Right cardiac atrium (tissue), 5 donors: Measurements from ENCODE around the gene ZC3H12D. TPM values are rescaled to one million over a fixed set of nuclear protein-coding genes. Genes with fewer than 3 reads are reported as not detected.
"Not testable (repeated sequence)": the region's sequence is repeated elsewhere in the genome, so short reads cannot be mapped to it uniquely, and the experiment has no call there.

Experiments used
- ATAC-seq, 2 donors: fragments of 200-7000 bp; cut with Tn5 transposase; one replicate each; pipeline versions ENCODE4 v1.8.0 to v1.9.1; 2020; ENCODE audit warnings: moderate library complexity in 2 of 2, mild to moderate bottlenecking in 1 of 2
- DNase-seq, 3 donors: peaks; one replicate each; pipeline ENCODE4 v3.0.0-alpha.2; 2020
- H3K27ac ChIP-seq: one replicate; pipeline ENCODE4 v1.5.1; 2013; ENCODE audit warnings: mild to moderate bottlenecking, low read length, control low read depth, moderate library complexity
- H3K27me3 ChIP-seq: one replicate; pipeline ENCODE4 v1.6.1; 2013; ENCODE audit not compliant: control insufficient read depth, insufficient read depth
- H3K4me1 ChIP-seq: one replicate; pipeline ENCODE4 v1.6.1; 2013; ENCODE audit warnings: low read length; ENCODE audit not compliant: control insufficient read depth, insufficient read depth
- H3K4me3 ChIP-seq: one replicate; pipeline ENCODE4 v1.5.1; 2013; ENCODE audit warnings: low read length, control low read depth
- H3K9me3 ChIP-seq: one replicate; pipeline ENCODE4 v1.6.1; 2013; ENCODE audit warnings: low read length; ENCODE audit not compliant: control insufficient read depth
- WGBS: extraction: QIAGEN DNeasy Blood & Tissue Kit; methylation state at CpG from one replicate; pipeline ENCODE4 v1.1.7; 2013; 5-methylcytosine and 5-hydroxymethylcytosine counted together
- intact Hi-C, 4 donors: fragments of 100-400 bp; cut with DNase I; formaldehyde crosslinking; loops; one replicate each; pipeline versions ENCODE4 v1.11.0 to v1.14.0; 2022 to 2023
- polyA plus RNA-seq: library from polyadenylated mRNA; stranded (reverse); fragments of 200-250 nt; gene quantifications from one replicate; pipeline ENCODE4 v1.2.3, GENCODE V29; 2013
- total RNA-seq, 4 donors: library from RNA; stranded (reverse); fragmentation: NEBNext Ultra II Directional; extraction: Animal tissue kit (Norgen Biotek cat#: 25700); gene quantifications; one replicate each; pipeline ENCODE4 v1.2.1, GENCODE V29; 2021
- donor health status: healthy with polysubstance abuse.
- donor health status: DM: no; HTN: yes; CAD: no.
- donor health status: DM: no; HTN: no; CAD: no.
- donor health status: DM: no; HTN: yes; CAD: no; lungs with severe emphysema.
- donor health status: DM: yes; HTN: yes; CAD: no.

ZC3H12D gene
- total and polyA plus RNA-seq, 5 donors, result 0.34 to 1.1 (median 0.56) TPM

DNA sequence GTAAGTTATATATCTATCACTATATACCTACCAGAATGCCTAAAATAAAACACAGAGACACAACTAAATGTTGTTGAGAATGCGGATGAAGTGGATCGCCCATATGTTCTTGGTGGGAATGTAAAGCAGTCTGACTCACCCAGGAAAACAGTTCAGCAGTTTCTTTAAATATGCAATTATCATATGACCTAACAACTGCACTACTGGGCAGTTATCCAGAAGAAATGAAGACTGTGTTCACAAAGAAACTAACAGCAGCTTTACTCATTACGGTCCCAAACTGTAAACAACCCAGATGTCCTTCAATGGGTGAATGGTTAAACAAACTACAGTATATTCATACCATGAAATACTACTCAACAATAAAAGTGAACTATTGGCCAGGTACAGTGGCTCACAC is 14.3 kb upstream of the ZC3H12D start:
- intact Hi-C loops, result no loop called here
- Histone ChIP-seq H3K4me3 (no peak overlapping the region), H3K27ac (no peak overlapping the region), H3K9me3 (no peaks in the 10 kb centered on the region), H3K27me3 (no peaks in the 10 kb centered on the region), H3K4me1 (no peaks in the 10 kb centered on the region)
- 59% methylated on average over 3 of the region's 3 CpGs for WGBS
- DNase-seq (no peak), ATAC-seq (peak in 1 of 2 donors; percentile 38)

GRCh38 chr6:149497365-149497764 is 12.6 kb upstream of the ZC3H12D start:
- intact Hi-C loops, result no loop called here
- ATAC-seq (no peak), DNase-seq (no peak)
- Histone ChIP-seq H3K4me1 (no peaks in the 10 kb centered on the region), H3K27ac (no peak overlapping the region), H3K4me3 (no peak overlapping the region), H3K9me3 (no peaks in the 10 kb centered on the region), H3K27me3 (no peaks in the 10 kb centered on the region)
- 96% methylated on average over 2 of the region's 2 CpGs for WGBS

DNA sequence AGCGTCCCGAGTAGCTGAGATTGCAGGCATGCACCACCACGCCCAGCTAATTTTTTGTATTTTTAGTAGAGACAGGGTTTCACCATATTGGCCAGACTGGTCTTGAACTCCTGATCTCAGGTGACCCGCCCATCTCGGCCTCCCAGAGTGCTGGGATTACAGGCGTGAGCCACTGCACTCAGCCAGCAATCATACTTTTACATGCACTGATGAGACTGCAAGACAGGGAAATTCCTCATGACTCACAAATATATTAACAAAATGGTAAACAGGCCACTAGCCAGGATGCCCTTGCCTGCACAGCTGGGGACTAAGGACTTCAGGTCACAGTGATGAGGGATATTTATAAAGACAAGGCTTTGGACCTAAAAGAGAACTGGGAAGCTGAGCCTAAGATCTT is 11.8 kb upstream of the ZC3H12D start:
- H3K27ac ChIP-seq, H3K4me3 ChIP-seq, DNase-seq, H3K9me3 ChIP-seq, H3K27me3 ChIP-seq, ATAC-seq, H3K4me1 ChIP-seq, intact Hi-C loops: not testable (repeated sequence)
- WGBS, result 96% methylated on average over 6 of the region's 6 CpGs

DNA sequence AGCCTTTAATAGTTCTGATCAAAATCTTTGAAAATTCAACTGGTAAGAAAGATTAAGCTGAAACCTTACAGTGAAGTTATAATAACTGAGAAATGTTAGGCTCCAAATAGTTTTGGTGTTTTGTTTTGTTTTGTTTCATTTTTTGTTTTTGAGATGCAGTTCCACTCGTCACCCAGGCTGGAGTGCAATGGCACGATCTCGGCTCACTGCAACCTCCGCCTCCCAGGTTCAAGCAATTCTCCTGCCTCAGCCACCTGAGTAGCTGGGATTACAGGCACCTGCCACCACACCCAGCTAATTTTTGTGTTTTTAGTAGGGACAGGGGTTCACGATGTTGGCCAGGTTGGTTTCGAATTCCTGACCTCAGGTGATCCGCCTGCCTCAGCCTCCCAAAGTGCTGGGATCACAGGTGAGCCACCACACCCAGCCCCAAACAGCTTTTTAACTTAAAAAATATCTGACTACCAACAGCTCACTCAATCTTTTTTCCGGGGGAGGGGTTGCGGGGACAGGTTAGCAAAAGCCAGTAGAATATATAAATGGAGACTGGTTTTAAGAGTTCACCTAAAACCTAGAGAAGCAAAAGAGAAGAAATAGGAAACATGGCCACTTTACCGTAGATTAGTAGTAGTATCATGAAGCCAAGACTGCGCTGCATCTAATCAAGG is 10.7 kb upstream of the ZC3H12D start:
- ATAC-seq, DNase-seq, H3K9me3 ChIP-seq, H3K4me3 ChIP-seq, H3K4me1 ChIP-seq, intact Hi-C loops, H3K27me3 ChIP-seq, H3K27ac ChIP-seq: not testable (repeated sequence)
- 79% methylated on average over 11 of the region's 11 CpGs for WGBS

DNA sequence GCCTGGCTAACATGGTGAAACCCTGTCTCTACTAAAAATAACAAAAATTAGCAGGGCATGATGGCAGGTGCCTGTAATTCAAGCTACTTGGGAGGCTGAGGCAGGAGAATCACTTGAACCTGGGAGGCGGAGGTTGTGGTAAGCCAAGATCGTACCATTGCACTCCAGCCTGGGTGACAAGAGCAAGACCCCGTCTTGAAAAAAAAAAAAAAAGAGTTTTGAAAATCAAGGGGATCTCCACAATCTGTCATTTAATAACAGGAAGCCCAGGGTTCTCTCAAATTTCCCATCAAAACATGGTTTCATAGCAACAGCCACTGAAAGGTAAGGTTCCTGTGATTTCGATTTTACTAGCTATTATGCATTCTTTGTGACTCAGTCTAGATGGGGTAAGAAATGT is 10.0 kb upstream of the ZC3H12D start:
- H3K4me1 ChIP-seq, DNase-seq, H3K27ac ChIP-seq, H3K9me3 ChIP-seq, H3K27me3 ChIP-seq, H3K4me3 ChIP-seq, ATAC-seq, intact Hi-C loops: not testable (repeated sequence)
- WGBS, result 89% methylated on average over 4 of the region's 4 CpGs

GRCh38 chr6:149493761-149494320 is 9.0 kb upstream of the ZC3H12D start:
- no peaks in the 10 kb centered on the region for H3K9me3 ChIP-seq
- no peak overlapping the region for H3K27ac ChIP-seq
- intact Hi-C loops, result no loop called here
- no peaks in the 10 kb centered on the region for H3K4me1 ChIP-seq
- no peak for ATAC-seq
- no peaks in the 10 kb centered on the region for H3K27me3 ChIP-seq
- WGBS, result 91% methylated on average over 7 of the region's 7 CpGs
- H3K4me3 ChIP-seq, result no peak overlapping the region
- DNase-seq, result no peak

DNA sequence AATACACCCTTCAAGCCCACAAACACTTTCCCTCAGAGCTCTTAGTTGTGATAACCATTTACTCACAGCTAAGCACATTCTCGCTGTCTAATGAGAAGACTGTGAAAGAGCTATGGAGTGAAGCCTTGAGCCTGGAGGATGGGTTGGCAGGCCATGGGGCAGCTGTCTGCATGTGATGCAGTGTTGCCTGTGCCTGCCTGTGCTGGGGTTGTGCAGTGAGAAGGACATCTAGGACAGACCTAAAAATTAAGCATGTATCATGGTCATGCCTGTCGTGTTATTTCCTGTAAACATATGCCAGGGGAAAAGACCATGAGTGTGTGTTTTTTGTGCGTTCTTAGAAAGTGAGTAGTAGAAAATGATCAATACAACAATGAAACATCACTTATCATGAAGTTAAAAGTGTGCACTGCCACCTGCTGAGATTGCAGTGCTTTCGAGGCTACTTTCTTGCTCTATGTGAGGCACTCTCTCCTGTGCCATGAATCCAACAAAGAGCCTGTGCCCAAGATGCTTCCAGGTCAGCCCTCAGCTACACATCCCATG is 8.1 kb upstream of the ZC3H12D start:
- WGBS, result 93% methylated on average over 4 of the region's 4 CpGs
- ATAC-seq (no peak), DNase-seq (no peak)
- no peaks in the 10 kb centered on the region for H3K27me3 ChIP-seq
- no peak overlapping the region for H3K4me3 ChIP-seq
- intact Hi-C loops, result no loop called here
- H3K27ac ChIP-seq, result no peak overlapping the region
- no peaks in the 10 kb centered on the region for H3K9me3 ChIP-seq
- no peaks in the 10 kb centered on the region for H3K4me1 ChIP-seq

GRCh38 chr6:149489967-149490366 is 5.2 kb upstream of the ZC3H12D start:
- no peaks in the 10 kb centered on the region for H3K27me3 ChIP-seq
- H3K9me3 ChIP-seq, result no peaks in the 10 kb centered on the region
- no peak overlapping the region for H3K27ac ChIP-seq
- peaks cover 3% of the 10 kb centered on the region for H3K4me1 ChIP-seq
- no peak overlapping the region for H3K4me3 ChIP-seq
- intact Hi-C loops, result no loop called here
- no peak for ATAC-seq
- 94% methylated on average over 4 of the region's 4 CpGs for WGBS
- no peak for DNase-seq

- H3K9me3 ChIP-seq, result no peaks in the 10 kb centered on the region
- WGBS, result 49% methylated on average over 3 of the region's 3 CpGs
- no peak overlapping the region for H3K4me3 ChIP-seq
- H3K4me1 ChIP-seq, result peaks cover 3% of the 10 kb centered on the region
- no peak overlapping the region for H3K27ac ChIP-seq
- intact Hi-C loops, result no loop called here
- DNase-seq (no peak), ATAC-seq (no peak)
- H3K27me3 ChIP-seq, result no peaks in the 10 kb centered on the region
Measured at GRCh38 chr6:149488815-149489214, 4.0 kb upstream of the ZC3H12D start.

- WGBS, result 92% methylated on average over 4 of the region's 4 CpGs
- Histone ChIP-seq H3K4me1 (peaks cover 5% of the 10 kb centered on the region), H3K4me3 (no peak overlapping the region), H3K9me3 (no peaks in the 10 kb centered on the region), H3K27ac (no peak overlapping the region), H3K27me3 (no peaks in the 10 kb centered on the region)
- DNase-seq (no peak), ATAC-seq (no peak)
- intact Hi-C loops, result no loop called here
Measured at GRCh38 chr6:149487316-149487715, 2.5 kb upstream of the ZC3H12D start.

GRCh38 chr6:149483849-149484655 is 762 bp downstream of the ZC3H12D start:
- intact Hi-C loops, result no loop called here
- H3K27ac ChIP-seq, result peak overlapping the region; percentile 47
- H3K4me3 ChIP-seq, result no peak overlapping the region
- no peaks in the 10 kb centered on the region for H3K27me3 ChIP-seq
- H3K4me1 ChIP-seq, result peaks cover 5% of the 10 kb centered on the region
- 87% methylated on average over 11 of the region's 11 CpGs for WGBS
- DNase-seq (no peak), ATAC-seq (no peak)
- H3K9me3 ChIP-seq, result no peaks in the 10 kb centered on the region
